GM12875 (cell line): ENCODE results near the gene MEDAG.
"Not testable (repeated sequence)": the region's sequence is repeated elsewhere in the genome, so short reads cannot be mapped to it uniquely, and the experiment has no call there.

Experiments
- H3K4me3 ChIP-seq: one replicate; pipeline ENCODE4 v1.5.1; 2011; ENCODE audit warnings: low read depth, low read length, control low read depth
- CTCF ChIP-seq: IDR thresholded peaks from 2 replicates; pipeline ENCODE4 v1.5.1; 2011; ENCODE audit warnings: low read depth, mild to moderate bottlenecking, control low read depth, inconsistent platforms, low read length, moderate library complexity, borderline replicate concordance; ENCODE audit not compliant: insufficient read depth

MEDAG gene

GRCh38 chr13:30918662-30919405, 12.8 kb downstream of the MEDAG start:
- no peak overlapping the region for H3K4me3 ChIP-seq
- TF ChIP-seq CTCF, result no peak

- no peak overlapping the region for H3K4me3 ChIP-seq
- TF ChIP-seq CTCF, result no peak
Measured at GRCh38 chr13:30920162-30920909, 14.3 kb downstream of the MEDAG start.

GRCh38 chr13:30923418-30923817, 17.3 kb downstream of the MEDAG start:
- H3K4me3 ChIP-seq, result no peak overlapping the region
- no peak for TF ChIP-seq CTCF

- no peak for TF ChIP-seq CTCF
- H3K4me3 ChIP-seq, result no peak overlapping the region
Measured at GRCh38 chr13:30924721-30925120, 18.6 kb downstream of the MEDAG start.

GRCh38 chr13:30925429-30925828, 19.4 kb downstream of the MEDAG start:
- no peak overlapping the region for H3K4me3 ChIP-seq
- TF ChIP-seq CTCF, result no peak

- no peak for TF ChIP-seq CTCF
- no peak overlapping the region for H3K4me3 ChIP-seq
Measured at GRCh38 chr13:30926781-30927180, 20.7 kb downstream of the MEDAG start.

GRCh38 chr13:30927188-30927587, 21.1 kb downstream of the MEDAG start:
- not testable (repeated sequence) for H3K4me3 ChIP-seq
